ENCODE measurements around the gene WAS. TPM values are rescaled to one million over a fixed set of nuclear protein-coding genes. Genes with fewer than 3 reads are reported as not detected.
"Not testable (repeated sequence)": the region's sequence is repeated elsewhere in the genome, so short reads cannot be mapped to it uniquely, and the experiment has no call there.

Gene WAS
- total and polyA plus RNA-seq, 2 donors (not counting 1 experiment from before 2014, with no cell fraction given), result 88.7 to 98.0 TPM

GRCh38 chrX:48677516-48677915 lies 6.1 kb upstream of the WAS start:
- Histone ChIP-seq H3K9ac (ENCODE audit: low read length) (no peak overlapping the region), H3K36me3 (replicated peaks in 1 of 2; ENCODE audit: control extremely low read depth in 1 of 2, control insufficient read depth in 1 of 2, extremely low read depth in 1 of 2, insufficient read depth in 2 of 2, low read length in 1 of 2) (no peaks in the 10 kb centered on the region), H3K27me3 (replicated peaks in 1 of 4; ENCODE audit: control extremely low read depth in 1 of 4, control insufficient read depth in 3 of 4, insufficient read depth in 4 of 4, low read length in 3 of 4) (no peaks in the 10 kb centered on the region), H4K20me1 (ENCODE audit: control insufficient read depth, insufficient read depth, low read length, poor library complexity, severe bottlenecking) (no peaks in the 10 kb centered on the region), H3K27ac (ENCODE audit: low read length in 2 of 2) (no peak overlapping the region), H2AFZ (ENCODE audit: insufficient read depth, low read depth, low read length, poor library complexity, severe bottlenecking) (no peak overlapping the region), H3K4me3 (ENCODE audit: control extremely low read depth in 1 of 5, extremely low read depth in 1 of 5, insufficient read depth in 1 of 5, low read depth in 2 of 5, low read length in 4 of 5) (no peak overlapping the region), H3K4me1 (ENCODE audit: control insufficient read depth in 2 of 2, insufficient read depth in 2 of 2, low read length in 2 of 2) (peaks cover 0 to 26% of the 10 kb centered on the region in 2 donors), H3K9me3 (ENCODE audit: control extremely low read depth in 1 of 3, control insufficient read depth in 2 of 3, insufficient read depth in 1 of 3, low read length in 2 of 3) (no peaks in the 10 kb centered on the region), H3K79me2 (ENCODE audit: control insufficient read depth, insufficient read depth, low read length) (peaks cover 10% of the 10 kb centered on the region), H3K4me2 (replicated peaks; ENCODE audit: low read depth, low read length, poor library complexity, severe bottlenecking) (peak overlapping the region; percentile 81)
- intact Hi-C loops (cut with micrococcal nuclease), result loop anchor here (2.0 to 10.0 kb wide), 2 partner anchors 59 to 257 kb away; no protein-coding TSS in a partner anchor
- ATAC-seq (ENCODE audit: low read depth) (no peak), DNase-seq (no peak)
- Mint-ChIP-seq H3K4me1 (peaks cover 25% of the 10 kb centered on the region), H3K27ac (peak overlapping the region; percentile 93), H3K4me3 (peak overlapping the region; percentile 91), H3K27me3 (no peaks in the 10 kb centered on the region), H3K9me3 (ENCODE audit: insufficient read depth) (no peaks in the 10 kb centered on the region)
- TF ChIP-seq EZH2 (IDR thresholded peaks at IDR 0.05; ENCODE audit: borderline replicate concordance, insufficient read depth, low read depth, low read length, poor library complexity, severe bottlenecking) (no peak), CTCF (IDR thresholded peaks at IDR 0.05) (no peak)
- ChIA-PET CTCF (no interaction called here), POLR2A (no interaction called here)
- 65% methylated on average over 5 of the region's 10 CpGs for WGBS (ENCODE audit: insufficient coverage)

GRCh38 chrX:48680467-48680866 lies 3.1 kb upstream of the WAS start:
- POLR2A ChIA-PET; CTCF ChIA-PET; H3K27me3 ChIP-seq (replicated peaks in 1 of 4; ENCODE audit: control extremely low read depth in 1 of 4, control insufficient read depth in 3 of 4, insufficient read depth in 4 of 4, low read length in 3 of 4); H3K4me2 ChIP-seq (replicated peaks; ENCODE audit: low read depth, low read length, poor library complexity, severe bottlenecking); H3K9me3 Mint-ChIP-seq (ENCODE audit: insufficient read depth); H3K27ac Mint-ChIP-seq; ATAC-seq (ENCODE audit: low read depth); H4K20me1 ChIP-seq (ENCODE audit: control insufficient read depth, insufficient read depth, low read length, poor library complexity, severe bottlenecking); intact Hi-C loops (cut with micrococcal nuclease); H3K9ac ChIP-seq (ENCODE audit: low read length); H2AFZ ChIP-seq (ENCODE audit: insufficient read depth, low read depth, low read length, poor library complexity, severe bottlenecking); DNase-seq; H3K4me3 Mint-ChIP-seq; H3K27me3 Mint-ChIP-seq; H3K27ac ChIP-seq (ENCODE audit: low read length in 2 of 2); H3K4me3 ChIP-seq (ENCODE audit: control extremely low read depth in 1 of 5, extremely low read depth in 1 of 5, insufficient read depth in 1 of 5, low read depth in 2 of 5, low read length in 4 of 5); H3K36me3 ChIP-seq (replicated peaks in 1 of 2; ENCODE audit: control extremely low read depth in 1 of 2, control insufficient read depth in 1 of 2, extremely low read depth in 1 of 2, insufficient read depth in 2 of 2, low read length in 1 of 2); H3K9me3 ChIP-seq (ENCODE audit: control extremely low read depth in 1 of 3, control insufficient read depth in 2 of 3, insufficient read depth in 1 of 3, low read length in 2 of 3): not testable (repeated sequence)
- no CpG with 5 or more reads among the region's 2 CpGs for WGBS (ENCODE audit: insufficient coverage)
- peaks cover 48% of the 10 kb centered on the region for H3K4me1 Mint-ChIP-seq
- peaks cover 18 to 45% of the 10 kb centered on the region in 2 donors for H3K4me1 ChIP-seq (ENCODE audit: control insufficient read depth in 2 of 2, insufficient read depth in 2 of 2, low read length in 2 of 2)
- peaks cover 36% of the 10 kb centered on the region for H3K79me2 ChIP-seq (ENCODE audit: control insufficient read depth, insufficient read depth, low read length)

- H3K4me2 ChIP-seq (replicated peaks; ENCODE audit: low read depth, low read length, poor library complexity, severe bottlenecking); intact Hi-C loops (cut with micrococcal nuclease): not testable (repeated sequence)
- H3K4me1 Mint-ChIP-seq, result peaks cover 52% of the 10 kb centered on the region
Measured at GRCh38 chrX:48680925-48681324, 2.7 kb upstream of the WAS start.

More at GRCh38 chrX:48680925-48681324, 2.7 kb upstream of the WAS start:
- no CpG with 5 or more reads among the region's 6 CpGs for WGBS (ENCODE audit: insufficient coverage)
- CTCF ChIA-PET; POLR2A ChIA-PET; H3K9me3 Mint-ChIP-seq (ENCODE audit: insufficient read depth); H3K27ac ChIP-seq (ENCODE audit: low read length in 2 of 2); H3K27me3 ChIP-seq (replicated peaks in 1 of 4; ENCODE audit: control extremely low read depth in 1 of 4, control insufficient read depth in 3 of 4, insufficient read depth in 4 of 4, low read length in 3 of 4); H4K20me1 ChIP-seq (ENCODE audit: control insufficient read depth, insufficient read depth, low read length, poor library complexity, severe bottlenecking); H3K4me3 Mint-ChIP-seq; H3K36me3 ChIP-seq (replicated peaks in 1 of 2; ENCODE audit: control extremely low read depth in 1 of 2, control insufficient read depth in 1 of 2, extremely low read depth in 1 of 2, insufficient read depth in 2 of 2, low read length in 1 of 2); H3K9me3 ChIP-seq (ENCODE audit: control extremely low read depth in 1 of 3, control insufficient read depth in 2 of 3, insufficient read depth in 1 of 3, low read length in 2 of 3); DNase-seq; H3K9ac ChIP-seq (ENCODE audit: low read length); H3K27me3 Mint-ChIP-seq; H3K4me3 ChIP-seq (ENCODE audit: control extremely low read depth in 1 of 5, extremely low read depth in 1 of 5, insufficient read depth in 1 of 5, low read depth in 2 of 5, low read length in 4 of 5); ATAC-seq (ENCODE audit: low read depth); H3K27ac Mint-ChIP-seq; H2AFZ ChIP-seq (ENCODE audit: insufficient read depth, low read depth, low read length, poor library complexity, severe bottlenecking): not testable (repeated sequence)
- peaks cover 40% of the 10 kb centered on the region for H3K79me2 ChIP-seq (ENCODE audit: control insufficient read depth, insufficient read depth, low read length)
- peaks cover 23 to 45% of the 10 kb centered on the region in 2 donors for H3K4me1 ChIP-seq (ENCODE audit: control insufficient read depth in 2 of 2, insufficient read depth in 2 of 2, low read length in 2 of 2)

All from B cell (primary cell).